Activated naive CD4-positive, alpha-beta T cell treated with anti-CD3 and anti-CD28 coated beads for 36 hours (primary cell): ENCODE results near the gene SPON1. TPM values are rescaled to one million over a fixed set of nuclear protein-coding genes. Genes with fewer than 3 reads are reported as not detected.

Experiments
- CTCF ChIA-PET: fragments of 350-600 bp; sonication (Branson Sonifier 250); formaldehyde crosslinking; loops from one replicate; lab custom pipeline; 2021; ENCODE audit warnings: antibody characterized with exemption; lab: Charles Lee
- DNase-seq: peaks from one replicate; pipeline ENCODE4 v3.0.0-alpha.2; 2020
- H3K27ac Mint-ChIP-seq: one replicate; pipeline ENCODE4 v1.8.0; 2021; ENCODE audit warnings: mild to moderate bottlenecking, mixed read lengths
- H3K27me3 Mint-ChIP-seq: one replicate; pipeline ENCODE4 v1.8.0; 2021; ENCODE audit warnings: low read depth, mixed read lengths
- H3K36me3 Mint-ChIP-seq: one replicate; pipeline ENCODE4 v1.8.0; 2021; ENCODE audit warnings: low read depth, mixed read lengths
- H3K4me1 Mint-ChIP-seq: one replicate; pipeline ENCODE4 v1.8.0; 2021; ENCODE audit warnings: low read depth, mixed read lengths
- H3K4me3 Mint-ChIP-seq: one replicate; pipeline ENCODE4 v1.8.0; 2021; ENCODE audit warnings: mild to moderate bottlenecking, moderate library complexity, mixed read lengths
- H3K9me3 Mint-ChIP-seq: one replicate; pipeline ENCODE4 v1.8.0; 2021; ENCODE audit warnings: mixed read lengths
- intact Hi-C: fragments of 100-400 bp; cut with micrococcal nuclease; formaldehyde crosslinking; loops from one replicate; pipeline ENCODE4 v1.15.1; 2023
- total RNA-seq, 2 experiments: library from RNA; stranded (reverse); gene quantifications; one replicate each; pipeline ENCODE4 v1.2.3, GENCODE V29; 2021

Gene SPON1
- total RNA-seq, 2 experiments from 2014 or later = 0.24 to 0.25 TPM

- no peak overlapping the region for H3K27ac Mint-ChIP-seq
- intact Hi-C loops = no loop called here
- no peak overlapping the region for H3K4me3 Mint-ChIP-seq
- CTCF ChIA-PET = interaction anchor here (1.3 to 2.1 kb wide), 2 partner anchors 10 to 23 kb away, joined by 3 to 6 read pairs; no protein-coding TSS in a partner anchor
- H3K36me3 Mint-ChIP-seq = no peaks in the 10 kb centered on the region
- no peaks in the 10 kb centered on the region for H3K27me3 Mint-ChIP-seq
- peaks cover 40% of the 10 kb centered on the region for H3K4me1 Mint-ChIP-seq
- no peaks in the 10 kb centered on the region for H3K9me3 Mint-ChIP-seq
- no peak for DNase-seq
These were observed 348.2 kb downstream of the SPON1 start for GRCh38 chr11:14310679-14311078.

GRCh38 chr11:14312736-14313438, 350.4 kb downstream of the SPON1 start:
- no peak overlapping the region for H3K27ac Mint-ChIP-seq

GRCh38 chr11:14314127-14314526, 351.6 kb downstream of the SPON1 start:
- no peaks in the 10 kb centered on the region for H3K27me3 Mint-ChIP-seq
- CTCF ChIA-PET = interaction anchor here (2.0 kb wide), 1 partner anchor 104 kb away, joined by 5 read pairs; no protein-coding TSS in a partner anchor
- H3K36me3 Mint-ChIP-seq = no peaks in the 10 kb centered on the region
- peak; percentile 29 for DNase-seq
- H3K4me3 Mint-ChIP-seq = no peak overlapping the region
- H3K27ac Mint-ChIP-seq = peak overlapping the region; percentile 19
- peaks cover 45% of the 10 kb centered on the region for H3K4me1 Mint-ChIP-seq
- intact Hi-C loops = no loop called here
- no peaks in the 10 kb centered on the region for H3K9me3 Mint-ChIP-seq

More at GRCh38 chr11:14312736-14313438, 350.4 kb downstream of the SPON1 start:
- intact Hi-C loops = no loop called here
- CTCF ChIA-PET = interaction anchor here (0.5 to 1.1 kb wide), 5 partner anchors 8 to 142 kb away, joined by 3 to 7 read pairs (median 4); no protein-coding TSS in a partner anchor
- Mint-ChIP-seq H3K27me3 (no peaks in the 10 kb centered on the region), H3K36me3 (no peaks in the 10 kb centered on the region), H3K4me3 (no peak overlapping the region), H3K9me3 (no peaks in the 10 kb centered on the region), H3K4me1 (peaks cover 43% of the 10 kb centered on the region)
- no peak for DNase-seq

- no peak overlapping the region for H3K27ac Mint-ChIP-seq
- H3K4me1 Mint-ChIP-seq = peaks cover 51% of the 10 kb centered on the region
- intact Hi-C loops = no loop called here
- DNase-seq = no peak
- H3K27me3 Mint-ChIP-seq = no peaks in the 10 kb centered on the region
- no peaks in the 10 kb centered on the region for H3K36me3 Mint-ChIP-seq
- CTCF ChIA-PET = interaction anchor here (1.0 to 2.0 kb wide), 3 partner anchors 15 to 139 kb away, joined by 3 to 5 read pairs (median 5); no protein-coding TSS in a partner anchor
- no peaks in the 10 kb centered on the region for H3K9me3 Mint-ChIP-seq
- H3K4me3 Mint-ChIP-seq = no peak overlapping the region
These were observed 352.6 kb downstream of the SPON1 start for GRCh38 chr11:14315130-14315529.
